ENCODE data around the gene MAST2. TPM values are rescaled to one million over a fixed set of nuclear protein-coding genes. Genes with fewer than 3 reads are reported as not detected.

The MAST2 gene
- total and polyA plus RNA-seq, 2 donors (not counting 3 experiments of a cell fraction or from before 2014, with no cell fraction given), result 25.0 to 41.2 TPM

DNA sequence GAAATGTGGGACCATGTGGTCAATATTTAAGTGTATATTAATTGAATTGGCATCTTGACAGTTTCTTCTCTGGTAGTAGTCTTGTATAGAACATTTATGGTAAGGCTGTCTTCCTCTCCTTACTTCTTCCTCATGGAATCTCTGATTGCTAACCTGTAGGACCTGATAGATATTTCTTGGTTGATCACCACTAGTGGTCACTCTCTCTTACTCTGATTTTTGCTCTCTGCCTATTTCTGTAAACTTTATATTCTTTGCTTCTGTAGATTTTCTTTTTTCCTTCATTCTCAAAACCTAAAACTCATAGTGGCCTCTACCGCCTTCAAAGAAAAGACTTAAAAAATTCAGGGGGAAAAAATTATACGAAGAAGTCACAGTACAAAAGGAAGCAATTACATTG, 21.2 kb downstream of the MAST2 start:
- H3K9me1 ChIP-seq (replicated peaks; ENCODE audit: control insufficient read depth, extremely low read depth, insufficient read depth, low read length), result no peaks in the 10 kb centered on the region
- H3K79me2 ChIP-seq (ENCODE audit: control insufficient read depth, insufficient read depth, low read length), result peaks cover 32% of the 10 kb centered on the region
- H3K9me3 ChIP-seq (replicated peaks; ENCODE audit: control insufficient read depth, insufficient read depth, low read length), result no peaks in the 10 kb centered on the region
- CTCF ChIA-PET, result interaction anchor here (0.7 to 1.2 kb wide), 3 partner anchors 8 to 28 kb away, joined by 3 to 4 read pairs (median 3); no protein-coding TSS in a partner anchor
- no peak overlapping the region for H3K4me2 ChIP-seq (ENCODE audit: insufficient read depth, low read length)
- dilution Hi-C loops (cut with MboI; ENCODE audit: extremely low pct_ligation_motif_present, low sequenced_read_pairs) (no loop called here), intact Hi-C loops (cut with micrococcal nuclease) (no loop called here)
- H3K27me3 ChIP-seq (ENCODE audit: control insufficient read depth in 2 of 2, insufficient read depth in 2 of 2, low read length in 2 of 2), result no peaks in the 10 kb centered on the region
- H3K27ac ChIP-seq (ENCODE audit: insufficient read depth, low read depth, low read length), result no peak overlapping the region
- H4K20me1 ChIP-seq (replicated peaks; ENCODE audit: control insufficient read depth, extremely low read depth, insufficient read depth, low read length), result no peaks in the 10 kb centered on the region
- H3K9ac ChIP-seq (replicated peaks; ENCODE audit: extremely low read depth, insufficient read depth, low read length), result no peak overlapping the region
- DNase-seq (ENCODE audit: low read depth, low spot score), result no peak
- FAIRE-seq, result no peak
- no peak overlapping the region for H3K4me3 ChIP-seq (replicated peaks in 1 of 3; ENCODE audit: insufficient read depth in 1 of 3, low read depth in 1 of 3, low read length in 3 of 3)
- H3K4me1 ChIP-seq (ENCODE audit: control insufficient read depth, extremely low read depth, insufficient read depth, low read length), result no peaks in the 10 kb centered on the region
- BruUV-seq (replicated peaks), result no TSS peak
- POLR2A ChIA-PET, result no interaction called here
- H2AFZ ChIP-seq (ENCODE audit: low read depth, low read length), result no peak overlapping the region
- TF ChIP-seq FOS (IDR thresholded peaks at IDR 0.05; ENCODE audit: borderline replicate concordance, insufficient read depth, low read length) (no peak), EZH2 (IDR thresholded peaks at IDR 0.05; ENCODE audit: borderline replicate concordance, low read depth, low read length, severe bottlenecking) (no peak), JUN (IDR thresholded peaks at IDR 0.05; ENCODE audit: borderline replicate concordance, insufficient read depth, insufficient read length, low read depth) (no peak), POLR2AphosphoS5 (IDR thresholded peaks at IDR 0.05; ENCODE audit: insufficient read depth, low read depth, low read length) (no peak), MYC (IDR thresholded peaks at IDR 0.05; ENCODE audit: low read depth, low read length) (no peak), POLR2A (IDR thresholded peaks at IDR 0.05; ENCODE audit: low read depth, low read length) (no peak), GATA2 (IDR thresholded peaks at IDR 0.05; ENCODE audit: insufficient read depth, insufficient read length, low read depth, low read length) (no peak)
- TF ChIP-seq, protein P1, sequence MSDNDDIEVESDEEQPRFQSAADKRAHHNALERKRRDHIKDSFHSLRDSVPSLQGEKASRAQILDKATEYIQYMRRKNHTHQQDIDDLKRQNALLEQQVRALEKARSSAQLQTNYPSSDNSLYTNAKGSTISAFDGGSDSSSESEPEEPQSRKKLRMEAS (IDR thresholded peaks at IDR 0.05; ENCODE audit: insufficient read depth, insufficient read length), result no peak
- TF ChIP-seq, protein P2, sequence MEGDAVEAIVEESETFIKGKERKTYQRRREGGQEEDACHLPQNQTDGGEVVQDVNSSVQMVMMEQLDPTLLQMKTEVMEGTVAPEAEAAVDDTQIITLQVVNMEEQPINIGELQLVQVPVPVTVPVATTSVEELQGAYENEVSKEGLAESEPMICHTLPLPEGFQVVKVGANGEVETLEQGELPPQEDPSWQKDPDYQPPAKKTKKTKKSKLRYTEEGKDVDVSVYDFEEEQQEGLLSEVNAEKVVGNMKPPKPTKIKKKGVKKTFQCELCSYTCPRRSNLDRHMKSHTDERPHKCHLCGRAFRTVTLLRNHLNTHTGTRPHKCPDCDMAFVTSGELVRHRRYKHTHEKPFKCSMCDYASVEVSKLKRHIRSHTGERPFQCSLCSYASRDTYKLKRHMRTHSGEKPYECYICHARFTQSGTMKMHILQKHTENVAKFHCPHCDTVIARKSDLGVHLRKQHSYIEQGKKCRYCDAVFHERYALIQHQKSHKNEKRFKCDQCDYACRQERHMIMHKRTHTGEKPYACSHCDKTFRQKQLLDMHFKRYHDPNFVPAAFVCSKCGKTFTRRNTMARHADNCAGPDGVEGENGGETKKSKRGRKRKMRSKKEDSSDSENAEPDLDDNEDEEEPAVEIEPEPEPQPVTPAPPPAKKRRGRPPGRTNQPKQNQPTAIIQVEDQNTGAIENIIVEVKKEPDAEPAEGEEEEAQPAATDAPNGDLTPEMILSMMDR (IDR thresholded peaks at IDR 0.05; ENCODE audit: extremely low read depth in 1 of 2, insufficient read depth in 1 of 2, low read depth in 1 of 2, low read length in 2 of 2), result no peak
- no peaks in the 10 kb centered on the region for H3K36me3 ChIP-seq (ENCODE audit: control insufficient read depth in 2 of 2, extremely low read depth in 1 of 2, insufficient read depth in 2 of 2, low read length in 2 of 2)

Measured in endothelial cell of umbilical vein (primary cell).